ENCODE measurements around the gene CDK5RAP1. TPM values are rescaled to one million over a fixed set of nuclear protein-coding genes. Genes with fewer than 3 reads are reported as not detected.
A peak's percentile ranks its signal among the peaks of the same experiment; 100 is the strongest.

Gene CDK5RAP1
- total RNA-seq, 1 donor from 2014 or later = 42.0 TPM

DNA sequence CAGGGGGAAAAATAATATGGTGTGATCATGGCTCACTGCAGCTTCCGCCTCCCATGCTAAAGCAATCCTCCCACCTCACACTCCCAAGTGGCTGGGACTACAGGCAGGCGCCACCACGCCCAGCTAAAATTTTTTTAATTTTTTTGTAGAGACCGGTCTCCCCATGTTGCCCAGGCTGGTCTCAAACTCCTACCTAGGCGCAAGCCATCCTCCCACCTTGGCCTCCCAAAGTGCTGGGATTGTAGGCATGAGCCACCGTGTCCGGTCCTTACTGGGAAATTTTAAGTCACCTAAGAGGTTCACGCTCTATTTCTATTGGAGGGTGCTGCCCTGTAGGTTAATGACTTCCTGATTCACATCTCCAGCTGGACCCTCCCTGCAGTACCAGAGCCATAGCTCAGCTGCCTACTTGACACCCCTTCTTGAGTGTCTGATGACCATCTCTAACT is 626 bp upstream of the CDK5RAP1 start:
- Mint-ChIP-seq H3K4me3 (peak overlapping the region; percentile 99), H3K27me3 (ENCODE audit: insufficient read depth, low read depth) (no peaks in the 10 kb centered on the region), H3K9me3 (no peaks in the 10 kb centered on the region), H3K36me3 (peaks cover 2% of the 10 kb centered on the region), H3K27ac (peak overlapping the region; percentile 97), H3K4me1 (peaks cover 19% of the 10 kb centered on the region)
- Histone ChIP-seq H4K20me1 (ENCODE audit: low read depth) (peaks cover 16% of the 10 kb centered on the region), H3K4me2 (peak overlapping the region; percentile 81), H3K27ac (no peak overlapping the region), H3K79me2 (ENCODE audit: low read depth) (peaks cover 49% of the 10 kb centered on the region), H3K4me1 (peaks cover 5% of the 10 kb centered on the region), H3K9me3 (ENCODE audit: low read depth) (no peaks in the 10 kb centered on the region), H3K4me3 (peak overlapping the region; percentile 90), H3F3A (ENCODE audit: low read depth) (no peaks in the 10 kb centered on the region), H3K27me3 (no peaks in the 10 kb centered on the region), H3K9ac (peak overlapping the region; percentile 84), H2AFZ (replicated peaks) (peak overlapping the region; percentile 90), H3K36me3 (no peaks in the 10 kb centered on the region)
- DNase-seq (ENCODE audit: low spot score) = no peak
- TF ChIP-seq, protein P1, sequence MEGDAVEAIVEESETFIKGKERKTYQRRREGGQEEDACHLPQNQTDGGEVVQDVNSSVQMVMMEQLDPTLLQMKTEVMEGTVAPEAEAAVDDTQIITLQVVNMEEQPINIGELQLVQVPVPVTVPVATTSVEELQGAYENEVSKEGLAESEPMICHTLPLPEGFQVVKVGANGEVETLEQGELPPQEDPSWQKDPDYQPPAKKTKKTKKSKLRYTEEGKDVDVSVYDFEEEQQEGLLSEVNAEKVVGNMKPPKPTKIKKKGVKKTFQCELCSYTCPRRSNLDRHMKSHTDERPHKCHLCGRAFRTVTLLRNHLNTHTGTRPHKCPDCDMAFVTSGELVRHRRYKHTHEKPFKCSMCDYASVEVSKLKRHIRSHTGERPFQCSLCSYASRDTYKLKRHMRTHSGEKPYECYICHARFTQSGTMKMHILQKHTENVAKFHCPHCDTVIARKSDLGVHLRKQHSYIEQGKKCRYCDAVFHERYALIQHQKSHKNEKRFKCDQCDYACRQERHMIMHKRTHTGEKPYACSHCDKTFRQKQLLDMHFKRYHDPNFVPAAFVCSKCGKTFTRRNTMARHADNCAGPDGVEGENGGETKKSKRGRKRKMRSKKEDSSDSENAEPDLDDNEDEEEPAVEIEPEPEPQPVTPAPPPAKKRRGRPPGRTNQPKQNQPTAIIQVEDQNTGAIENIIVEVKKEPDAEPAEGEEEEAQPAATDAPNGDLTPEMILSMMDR (IDR thresholded peaks at IDR 0.05) = no peak
- TF ChIP-seq EZH2phosphoT487 (IDR thresholded peaks at IDR 0.05) (no peak), EZH2 (IDR thresholded peaks at IDR 0.05) (no peak)

DNA sequence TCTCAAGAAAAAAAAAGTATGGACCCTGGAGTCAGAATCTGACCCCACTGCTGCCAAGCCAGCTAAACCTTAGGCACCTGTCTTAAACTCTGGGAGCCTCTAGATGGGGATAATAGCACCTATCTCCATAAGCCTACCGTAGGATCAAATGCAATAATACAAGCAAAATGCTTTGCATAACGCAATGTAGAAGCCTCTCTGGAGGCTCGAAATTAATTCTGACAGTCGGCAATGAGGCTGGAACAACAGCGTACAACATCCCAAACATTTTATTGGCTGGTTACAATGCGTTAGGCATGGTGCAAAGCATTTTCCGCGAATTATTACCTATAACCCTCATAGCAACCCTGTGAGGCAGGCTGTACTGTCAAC is 521 bp downstream of the CDK5RAP1 start:
- H3K4me3 Mint-ChIP-seq = peak overlapping the region; percentile 99
- TF ChIP-seq EZH2 (IDR thresholded peaks at IDR 0.05) (no peak), EZH2phosphoT487 (IDR thresholded peaks at IDR 0.05) (no peak)
- TF ChIP-seq, protein P1 (IDR thresholded peaks at IDR 0.05) = peak; percentile 20

DNA sequence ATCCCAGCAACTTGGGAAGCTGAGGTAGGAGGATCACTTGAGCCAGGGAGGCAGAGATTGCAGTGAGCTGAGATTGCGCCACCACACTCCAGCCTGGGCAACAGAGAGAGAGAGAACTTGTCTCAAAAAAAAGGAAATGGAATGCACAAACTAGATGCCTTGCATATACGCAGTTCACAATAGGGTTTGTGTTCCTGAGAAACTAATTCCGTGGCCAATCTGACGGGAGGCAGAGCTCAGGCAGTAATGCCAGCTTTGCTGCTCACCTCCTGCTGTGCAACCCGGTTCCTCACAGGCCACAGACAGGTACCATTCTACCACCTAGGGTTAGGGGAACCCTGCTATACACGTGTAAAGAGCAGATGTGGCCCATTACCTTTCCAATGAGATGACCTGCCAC is 1.4 kb downstream of the CDK5RAP1 start:
- Mint-ChIP-seq H3K4me3 (peak overlapping the region; percentile 99), H3K27ac (no peak overlapping the region), H3K36me3 (peaks cover 2% of the 10 kb centered on the region), H3K9me3 (no peaks in the 10 kb centered on the region), H3K4me1 (peaks cover 19% of the 10 kb centered on the region), H3K27me3 (ENCODE audit: insufficient read depth, low read depth) (no peaks in the 10 kb centered on the region)
- TF ChIP-seq EZH2 (IDR thresholded peaks at IDR 0.05) (no peak), EZH2phosphoT487 (IDR thresholded peaks at IDR 0.05) (no peak)
- TF ChIP-seq, protein P1 (IDR thresholded peaks at IDR 0.05) = no peak
- peak overlapping the region; percentile 90 for H3K4me3 ChIP-seq
- no peak overlapping the region for H3K27ac ChIP-seq
- H2AFZ ChIP-seq (replicated peaks) = no peak overlapping the region
- DNase-seq (ENCODE audit: low spot score) = peak; percentile 13
- peak overlapping the region; percentile 81 for H3K4me2 ChIP-seq
- H3F3A ChIP-seq (ENCODE audit: low read depth) = no peaks in the 10 kb centered on the region
- H3K4me1 ChIP-seq = peaks cover 5% of the 10 kb centered on the region
- H3K9ac ChIP-seq = no peak overlapping the region
- H3K9me3 ChIP-seq (ENCODE audit: low read depth) = no peaks in the 10 kb centered on the region
- no peaks in the 10 kb centered on the region for H3K36me3 ChIP-seq
- H4K20me1 ChIP-seq (ENCODE audit: low read depth) = peaks cover 16% of the 10 kb centered on the region
- H3K27me3 ChIP-seq = no peaks in the 10 kb centered on the region
- peaks cover 63% of the 10 kb centered on the region for H3K79me2 ChIP-seq (ENCODE audit: low read depth)

More for the DNA sequence above, 521 bp downstream of the CDK5RAP1 start:
- Histone ChIP-seq H3K27ac (no peak overlapping the region), H3K4me3 (peak overlapping the region; percentile 90), H3K4me2 (peak overlapping the region; percentile 81), H3F3A (ENCODE audit: low read depth) (no peaks in the 10 kb centered on the region), H3K79me2 (ENCODE audit: low read depth) (peaks cover 60% of the 10 kb centered on the region), H4K20me1 (ENCODE audit: low read depth) (peaks cover 16% of the 10 kb centered on the region), H3K9ac (peak overlapping the region; percentile 84), H2AFZ (replicated peaks) (peak overlapping the region; percentile 90), H3K9me3 (ENCODE audit: low read depth) (no peaks in the 10 kb centered on the region), H3K4me1 (peaks cover 5% of the 10 kb centered on the region), H3K36me3 (no peaks in the 10 kb centered on the region), H3K27me3 (no peaks in the 10 kb centered on the region)
- peaks cover 19% of the 10 kb centered on the region for H3K4me1 Mint-ChIP-seq
- DNase-seq (ENCODE audit: low spot score) = no peak
- peaks cover 2% of the 10 kb centered on the region for H3K36me3 Mint-ChIP-seq
- no peaks in the 10 kb centered on the region for H3K9me3 Mint-ChIP-seq
- H3K27me3 Mint-ChIP-seq (ENCODE audit: insufficient read depth, low read depth) = no peaks in the 10 kb centered on the region
- H3K27ac Mint-ChIP-seq = no peak overlapping the region
